CD8-positive, alpha-beta memory T cell (primary cell): ENCODE data around the gene PCK2. TPM values are rescaled to one million over a fixed set of nuclear protein-coding genes. Genes with fewer than 3 reads are reported as not detected.
A peak's percentile ranks its signal among the peaks of the same experiment; 100 is the strongest.

Experiments
- CTCF ChIA-PET: fragments of 350-600 bp; sonication (Branson Sonifier 250); formaldehyde crosslinking; loops from one replicate; lab custom pipeline; 2021; ENCODE audit warnings: antibody characterized with exemption; lab: Charles Lee
- POLR2A ChIA-PET: fragments of 350-600 bp; sonication (Branson Sonifier 250); formaldehyde crosslinking; loops from one replicate; lab custom pipeline; 2021; ENCODE audit warnings: antibody characterized with exemption; lab: Charles Lee
- DNase-seq, 5 donors: peaks; one replicate each; pipeline versions ENCODE4 v3.0.0 to v3.0.0-alpha.2; 2020 to 2022; ENCODE audit warnings: mixed read lengths in 1 of 5
- H3K27ac ChIP-seq: one replicate; pipeline ENCODE4 v1.7.0; 2013; ENCODE audit warnings: low read depth, mild to moderate bottlenecking, low read length, moderate library complexity
- H3K27me3 ChIP-seq: 2 replicates; pipeline ENCODE4 v1.7.0; 2013; ENCODE audit warnings: low read length, mild to moderate bottlenecking; ENCODE audit not compliant: insufficient read depth, poor library complexity, severe bottlenecking
- H3K36me3 ChIP-seq: 2 replicates; pipeline ENCODE4 v1.7.0; 2013; ENCODE audit warnings: mild to moderate bottlenecking, low read length, moderate library complexity; ENCODE audit not compliant: insufficient read depth
- H3K4me1 ChIP-seq: 2 replicates; pipeline ENCODE4 v1.7.0; 2013; ENCODE audit warnings: mild to moderate bottlenecking, low read length, moderate library complexity; ENCODE audit not compliant: insufficient read depth
- H3K4me3 ChIP-seq: 2 replicates; pipeline ENCODE4 v1.7.0; 2013; ENCODE audit warnings: mild to moderate bottlenecking, low read length
- H3K9me3 ChIP-seq: 2 replicates; pipeline ENCODE4 v1.7.0; 2013; ENCODE audit warnings: mild to moderate bottlenecking, low read length
- H3K27ac Mint-ChIP-seq, 8 donors: one replicate each; pipeline ENCODE4 v1.8.0; 2020 to 2021; ENCODE audit warnings: mixed read lengths in 8 of 8, mild to moderate bottlenecking in 6 of 8, inconsistent platforms in 3 of 8, moderate library complexity in 3 of 8
- H3K27me3 Mint-ChIP-seq, 2 donors: one replicate each; pipeline ENCODE4 v1.8.0; 2020 to 2021; ENCODE audit warnings: mixed read lengths in 2 of 2, mild to moderate bottlenecking in 1 of 2, moderate library complexity in 1 of 2
- H3K36me3 Mint-ChIP-seq, 3 donors: one replicate each; pipeline ENCODE4 v1.8.0; 2020 to 2021; ENCODE audit warnings: mixed read lengths in 3 of 3, inconsistent platforms in 1 of 3, mild to moderate bottlenecking in 1 of 3
- H3K4me1 Mint-ChIP-seq, 3 donors: one replicate each; pipeline ENCODE4 v1.8.0; 2020 to 2021; ENCODE audit warnings: mixed read lengths in 3 of 3, inconsistent platforms in 1 of 3, mild to moderate bottlenecking in 1 of 3
- H3K4me3 Mint-ChIP-seq, 7 donors: one replicate each; pipeline ENCODE4 v1.8.0; 2020 to 2021; ENCODE audit warnings: mixed read lengths in 7 of 7, mild to moderate bottlenecking in 6 of 7, moderate library complexity in 4 of 7, inconsistent platforms in 2 of 7
- H3K9me3 Mint-ChIP-seq, 5 donors: one replicate each; pipeline ENCODE4 v1.8.0; 2020 to 2022; ENCODE audit warnings: mixed read lengths in 5 of 5, mild to moderate bottlenecking in 3 of 5, moderate library complexity in 2 of 5, inconsistent platforms in 1 of 5
- polyA plus RNA-seq: library from polyadenylated mRNA; unstranded; fragments of 300-500 nt; fragmentation: Illumina TruSeq; gene quantifications from one replicate; pipeline ENCODE4 v1.2.3, GENCODE V29; 2021
- total RNA-seq, 2 experiments: library from RNA; stranded (reverse); gene quantifications; one replicate each; pipeline ENCODE4 v1.2.3, GENCODE V29; 2021

PCK2 gene
- total and polyA plus RNA-seq, 3 experiments from 2014 or later, result 16.9 to 88.3 (median 79.6) TPM

DNA sequence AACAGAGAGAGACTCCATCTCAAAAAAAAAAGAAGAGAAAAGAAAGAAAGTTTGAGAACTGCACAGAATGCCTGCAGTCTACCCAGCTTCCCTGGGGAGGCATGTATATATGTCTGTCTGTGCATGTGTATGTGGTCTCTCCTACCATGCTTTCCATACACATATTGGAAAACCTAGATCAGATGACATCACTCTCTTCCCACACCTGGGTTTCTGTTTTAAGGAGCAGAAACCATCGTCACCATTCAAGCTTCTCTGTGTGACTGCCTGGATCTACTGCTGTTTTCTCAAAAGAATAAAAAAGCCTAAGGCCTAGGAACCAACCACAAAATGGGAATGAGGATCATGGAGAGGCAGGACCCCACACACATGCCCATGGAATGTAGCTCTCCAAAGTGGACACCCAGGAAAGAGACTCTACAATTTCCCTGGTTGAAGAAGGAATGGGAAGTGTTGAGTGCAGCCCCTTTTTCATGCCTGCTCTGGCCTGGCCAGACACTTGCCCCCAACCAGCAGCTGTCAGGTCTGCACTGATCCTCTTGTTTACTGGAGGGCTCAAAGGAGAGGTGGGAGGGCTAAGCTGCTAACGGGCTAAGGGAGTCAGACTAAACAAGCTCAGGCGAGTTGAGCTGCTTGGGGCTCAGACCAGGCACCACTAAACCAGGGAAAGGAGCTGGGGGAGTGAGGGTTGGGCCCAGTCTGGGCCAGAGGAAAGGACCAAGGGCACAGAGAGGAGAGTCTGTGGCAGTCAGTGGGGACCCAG lies 7.7 kb upstream of the PCK2 start:
- H3K9me3 ChIP-seq, result no peaks in the 10 kb centered on the region
- no peaks in the 10 kb centered on the region for H3K27me3 ChIP-seq
- Mint-ChIP-seq H3K4me3 (peak overlapping the region in 1 of 7 donors; percentile 29), H3K27me3 (no peaks in the 10 kb centered on the region), H3K27ac (peak overlapping the region in 1 of 8 donors; percentile 43), H3K36me3 (peaks cover 0 to 1% (median 0%) of the 10 kb centered on the region in 3 donors), H3K4me1 (peaks cover 9 to 19% (median 17%) of the 10 kb centered on the region in 3 donors), H3K9me3 (no peaks in the 10 kb centered on the region)
- POLR2A ChIA-PET, result interaction anchor here (0.7 kb wide), 1 partner anchor 28 kb away, joined by 3 read pairs; the partner anchor contains the start of genes DCAF11 and NRL
- no peak for DNase-seq
- H3K4me1 ChIP-seq, result no peaks in the 10 kb centered on the region
- CTCF ChIA-PET, result interaction anchor here (1.5 to 8.6 kb wide), 2 partner anchors 22 to 29 kb away, joined by 8 to 67 read pairs; no protein-coding TSS in a partner anchor
- no peak overlapping the region for H3K27ac ChIP-seq
- no peak overlapping the region for H3K4me3 ChIP-seq
- H3K36me3 ChIP-seq, result no peaks in the 10 kb centered on the region

DNA sequence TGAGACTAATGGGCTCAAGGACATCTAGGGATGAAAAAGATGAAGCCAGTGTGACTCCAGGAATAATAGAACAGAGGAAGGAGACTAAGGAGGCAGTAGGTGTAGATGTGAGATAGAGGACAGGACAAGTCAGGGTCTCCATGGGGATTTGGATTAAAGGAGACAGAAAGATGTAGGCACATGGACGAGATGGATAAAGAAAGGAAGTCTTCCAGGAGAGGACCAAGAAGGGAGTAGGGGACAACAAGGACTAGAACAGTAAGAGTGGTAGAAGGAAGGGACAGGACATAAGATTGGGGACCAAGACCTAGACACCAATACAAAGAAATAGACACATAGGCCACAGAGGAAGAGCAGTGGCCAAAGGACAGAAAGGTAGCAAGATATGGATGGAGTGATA lies 7.1 kb upstream of the PCK2 start:
- Histone ChIP-seq H3K4me1 (no peaks in the 10 kb centered on the region), H3K36me3 (no peaks in the 10 kb centered on the region), H3K9me3 (no peaks in the 10 kb centered on the region), H3K4me3 (no peak overlapping the region), H3K27me3 (no peaks in the 10 kb centered on the region), H3K27ac (no peak overlapping the region)
- ChIA-PET POLR2A (interaction anchor here (0.7 kb wide), 1 partner anchor 28 kb away, joined by 3 read pairs; the partner anchor contains the start of genes DCAF11 and NRL), CTCF (interaction anchor here (1.5 to 8.6 kb wide), 2 partner anchors 22 to 29 kb away, joined by 8 to 67 read pairs; no protein-coding TSS in a partner anchor)
- H3K9me3 Mint-ChIP-seq, result no peaks in the 10 kb centered on the region
- no peaks in the 10 kb centered on the region for H3K27me3 Mint-ChIP-seq
- H3K36me3 Mint-ChIP-seq, result no peaks in the 10 kb centered on the region
- H3K4me3 Mint-ChIP-seq, result peak overlapping the region in 1 of 7 donors; percentile 50
- peak overlapping the region in 4 of 8 donors; percentile 2 to 43 (median 6) for H3K27ac Mint-ChIP-seq
- DNase-seq, result no peak
- H3K4me1 Mint-ChIP-seq, result peaks cover 7 to 16% (median 13%) of the 10 kb centered on the region in 3 donors

DNA sequence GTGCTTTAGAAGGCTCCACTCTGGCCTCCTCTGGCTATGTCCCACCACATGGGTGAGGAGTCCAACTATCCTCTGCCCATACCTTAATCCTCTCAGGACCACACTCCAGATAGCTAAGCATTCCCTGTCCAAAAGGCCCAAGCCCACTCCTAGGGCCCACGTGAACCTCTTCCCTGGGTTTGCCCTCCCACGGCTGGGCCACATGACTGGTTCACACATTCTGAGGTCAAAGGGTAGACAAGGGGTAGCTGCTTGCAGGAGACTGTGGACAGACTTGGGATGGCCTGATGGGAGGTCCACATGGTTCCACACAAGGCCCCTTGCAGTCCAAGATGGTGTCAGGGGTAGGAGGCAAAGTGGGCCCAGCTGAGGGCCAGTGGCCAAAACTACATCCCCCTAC lies 6.0 kb upstream of the PCK2 start:
- Histone ChIP-seq H3K36me3 (no peaks in the 10 kb centered on the region), H3K4me3 (no peak overlapping the region), H3K4me1 (no peaks in the 10 kb centered on the region), H3K27me3 (no peaks in the 10 kb centered on the region), H3K9me3 (no peaks in the 10 kb centered on the region), H3K27ac (no peak overlapping the region)
- no peak overlapping the region for H3K4me3 Mint-ChIP-seq
- H3K27ac Mint-ChIP-seq, result no peak overlapping the region
- no peaks in the 10 kb centered on the region for H3K27me3 Mint-ChIP-seq
- H3K36me3 Mint-ChIP-seq, result no peaks in the 10 kb centered on the region
- DNase-seq, result no peak
- POLR2A ChIA-PET, result no interaction called here
- H3K4me1 Mint-ChIP-seq, result peaks cover 4 to 15% (median 11%) of the 10 kb centered on the region in 3 donors
- H3K9me3 Mint-ChIP-seq, result no peaks in the 10 kb centered on the region
- CTCF ChIA-PET, result interaction anchor here (1.0 to 12.1 kb wide), 4 partner anchors 17 to 73 kb away, joined by 3 to 185 read pairs (median 59); partner anchors contain the start of gene IRF9

DNA sequence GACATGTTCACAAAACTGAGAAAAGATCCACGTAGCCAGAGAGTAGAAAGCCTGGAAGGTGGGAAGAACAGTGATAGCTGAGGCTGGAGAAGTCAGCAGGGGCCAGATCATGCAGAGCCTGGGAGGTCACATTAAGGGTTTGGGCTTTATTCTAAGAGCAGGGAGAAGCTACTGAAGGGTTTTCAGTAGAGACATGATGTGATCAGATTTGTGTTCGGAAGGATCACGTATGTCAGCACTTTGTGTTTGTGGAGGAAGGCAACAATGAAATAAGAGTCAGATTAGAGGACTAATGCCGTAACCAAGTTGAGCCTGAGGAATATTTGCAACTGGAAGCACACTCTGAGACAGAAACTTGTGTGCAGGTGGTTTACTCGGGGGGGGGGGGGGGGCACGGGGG lies 4.2 kb upstream of the PCK2 start:
- Mint-ChIP-seq H3K9me3 (no peaks in the 10 kb centered on the region), H3K4me3 (no peak overlapping the region), H3K36me3 (peaks cover 0 to 5% (median 0%) of the 10 kb centered on the region in 3 donors), H3K27me3 (no peaks in the 10 kb centered on the region), H3K27ac (peak overlapping the region in 1 of 8 donors; percentile 5), H3K4me1 (peaks cover 14 to 23% (median 22%) of the 10 kb centered on the region in 3 donors)
- POLR2A ChIA-PET, result interaction anchor here (0.6 to 0.9 kb wide), 3 partner anchors 8 to 21 kb away, joined by 3 to 5 read pairs (median 4); no protein-coding TSS in a partner anchor
- Histone ChIP-seq H3K36me3 (no peaks in the 10 kb centered on the region), H3K27ac (no peak overlapping the region), H3K4me1 (peaks cover 5% of the 10 kb centered on the region), H3K27me3 (no peaks in the 10 kb centered on the region), H3K4me3 (no peak overlapping the region), H3K9me3 (no peaks in the 10 kb centered on the region)
- CTCF ChIA-PET, result interaction anchor here (0.7 to 12.1 kb wide), 17 partner anchors 9 to 115 kb away, joined by 3 to 185 read pairs (median 5); partner anchors contain the start of genes CARMIL3, DCAF11, DHRS4L2 and IRF9
- no peak for DNase-seq

DNA sequence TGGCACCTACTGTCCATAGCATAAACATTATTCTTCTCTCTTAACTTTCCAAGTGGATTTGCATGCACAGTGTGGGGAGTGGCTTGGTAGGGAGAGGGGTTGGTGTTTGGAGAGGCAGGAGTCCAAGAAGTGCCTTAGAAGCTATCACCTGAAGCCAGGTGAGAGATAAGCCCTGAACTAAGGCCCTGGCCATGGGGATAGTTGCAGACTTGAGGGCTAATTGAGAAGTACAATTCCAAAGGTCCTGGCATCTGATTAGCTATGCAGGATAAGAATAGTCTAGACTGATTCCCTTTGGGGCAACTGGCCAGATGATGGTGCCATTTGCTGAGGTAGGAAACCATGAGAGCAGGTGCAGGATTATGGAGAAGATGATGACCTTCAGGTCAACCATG lies 2.0 kb upstream of the PCK2 start:
- Histone ChIP-seq H3K27me3 (no peaks in the 10 kb centered on the region), H3K36me3 (no peaks in the 10 kb centered on the region), H3K27ac (no peak overlapping the region), H3K4me3 (no peak overlapping the region), H3K4me1 (peaks cover 16% of the 10 kb centered on the region), H3K9me3 (no peaks in the 10 kb centered on the region)
- no peak for DNase-seq
- POLR2A ChIA-PET, result interaction anchor here (1.5 to 4.9 kb wide), 2 partner anchors 11 to 23 kb away, joined by 5 to 29 read pairs; partner anchors contain the start of genes DCAF11 and NRL
- Mint-ChIP-seq H3K36me3 (peaks cover 0 to 12% (median 1%) of the 10 kb centered on the region in 3 donors), H3K4me1 (peaks cover 28 to 37% (median 37%) of the 10 kb centered on the region in 3 donors), H3K27me3 (no peaks in the 10 kb centered on the region), H3K9me3 (no peaks in the 10 kb centered on the region), H3K27ac (peak overlapping the region in 4 of 8 donors; percentile 38 to 76 (median 52)), H3K4me3 (peak overlapping the region in 6 of 7 donors; percentile 5 to 99 (median 80))
- CTCF ChIA-PET, result interaction anchor here (0.9 to 12.1 kb wide), 7 partner anchors 11 to 78 kb away, joined by 3 to 185 read pairs (median 6); partner anchors contain the start of genes DCAF11, EMC9, NRL and PSME1

DNA sequence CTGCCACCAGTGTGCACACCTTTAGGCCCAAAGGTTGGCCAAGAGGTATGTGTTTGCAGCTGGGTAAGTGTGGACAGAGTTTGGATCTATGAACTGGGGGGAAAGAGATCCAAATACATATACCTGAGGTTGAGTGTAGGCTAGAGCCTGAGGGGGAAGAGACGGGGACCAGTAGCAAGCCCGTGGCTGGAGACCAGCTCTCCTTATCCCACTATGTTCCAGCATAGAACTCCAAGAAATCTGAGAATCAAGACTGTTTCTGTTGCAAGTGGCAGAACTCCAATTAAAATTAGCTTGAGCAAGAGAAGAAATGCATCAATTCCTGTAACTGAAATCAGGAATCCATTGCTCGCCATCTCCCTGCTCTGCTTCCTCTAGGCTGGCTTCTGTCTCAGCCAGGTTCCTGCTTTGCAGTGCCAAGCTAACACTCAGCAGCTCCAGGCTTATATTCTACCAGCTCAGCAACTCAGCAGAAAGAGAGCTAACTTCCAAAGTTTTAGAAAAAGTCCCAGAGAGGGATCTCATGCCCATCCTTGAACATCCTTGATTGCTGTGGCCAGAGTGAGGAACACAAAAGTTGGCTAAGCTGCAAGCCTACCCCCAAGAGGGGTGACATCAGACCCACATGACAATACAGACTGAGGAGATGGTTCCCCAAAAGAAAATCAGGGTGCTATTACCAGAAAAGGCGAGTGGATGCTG lies 1.5 kb upstream of the PCK2 start:
- CTCF ChIA-PET, result interaction anchor here (0.8 to 12.1 kb wide), 10 partner anchors 11 to 150 kb away, joined by 3 to 185 read pairs (median 4); partner anchors contain the start of genes CARMIL3, DCAF11, EMC9 and NRL

DNA sequence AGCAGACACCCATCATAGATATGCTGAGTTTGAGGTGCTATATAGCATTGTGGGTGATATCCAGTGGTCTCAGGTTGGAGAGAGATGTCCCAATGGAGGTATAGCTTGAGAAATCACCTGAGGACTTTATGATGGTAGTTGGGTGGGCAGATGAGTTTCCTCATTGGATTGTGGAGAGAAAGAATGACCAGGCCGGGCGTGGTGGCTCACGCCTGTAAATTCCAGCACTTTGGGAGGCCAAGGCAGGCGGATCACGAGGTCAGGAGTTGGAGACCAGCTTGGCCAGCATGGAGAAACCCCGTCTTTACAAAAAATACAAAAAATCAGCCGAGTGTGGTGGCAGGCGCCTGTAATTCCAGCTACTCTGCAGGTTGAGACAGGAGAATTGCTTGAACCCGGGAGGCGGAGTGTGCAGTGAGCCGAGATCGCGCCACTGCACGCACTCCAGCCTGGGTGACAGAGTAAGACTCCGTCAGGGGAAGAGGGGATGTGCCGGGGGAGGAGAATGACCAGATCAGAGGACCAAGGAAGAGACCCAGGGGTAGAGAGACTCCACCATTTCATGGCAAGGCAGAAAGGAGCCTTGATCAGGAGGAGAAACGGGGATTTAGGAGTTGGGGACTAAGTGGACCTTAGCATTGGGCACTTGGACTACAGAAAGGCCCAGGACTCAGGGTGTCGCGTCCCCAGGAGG lies 757 bp upstream of the PCK2 start:
- peaks cover 16% of the 10 kb centered on the region for H3K4me1 ChIP-seq
- no peaks in the 10 kb centered on the region for H3K36me3 ChIP-seq
- Mint-ChIP-seq H3K4me3 (peak overlapping the region; percentile 93 to 99 (median 97)), H3K27ac (peak overlapping the region; percentile 65 to 98 (median 90)), H3K9me3 (no peaks in the 10 kb centered on the region), H3K27me3 (no peaks in the 10 kb centered on the region), H3K36me3 (peaks cover 0 to 16% (median 1%) of the 10 kb centered on the region in 3 donors), H3K4me1 (peaks cover 28 to 37% (median 37%) of the 10 kb centered on the region in 3 donors)
- POLR2A ChIA-PET, result interaction anchor here (1.0 to 4.9 kb wide), 3 partner anchors 12 to 22 kb away, joined by 7 to 29 read pairs (median 26); partner anchors contain the start of genes DCAF11 and NRL
- no peak for DNase-seq
- CTCF ChIA-PET, result interaction anchor here (0.8 to 12.1 kb wide), 7 partner anchors 12 to 149 kb away, joined by 3 to 185 read pairs (median 5); partner anchors contain the start of genes CARMIL3 and TINF2
- H3K27me3 ChIP-seq, result no peaks in the 10 kb centered on the region
- no peaks in the 10 kb centered on the region for H3K9me3 ChIP-seq
- H3K27ac ChIP-seq, result peak overlapping the region; percentile 83
- peak overlapping the region; percentile 93 for H3K4me3 ChIP-seq

More for the DNA sequence above, 1.5 kb upstream of the PCK2 start:
- H3K4me1 Mint-ChIP-seq, result peaks cover 28 to 37% (median 37%) of the 10 kb centered on the region in 3 donors
- H3K4me1 ChIP-seq, result peaks cover 16% of the 10 kb centered on the region
- H3K9me3 Mint-ChIP-seq, result no peaks in the 10 kb centered on the region
- no peaks in the 10 kb centered on the region for H3K27me3 Mint-ChIP-seq
- H3K36me3 ChIP-seq, result no peaks in the 10 kb centered on the region
- H3K4me3 ChIP-seq, result no peak overlapping the region
- no peak overlapping the region for H3K27ac ChIP-seq
- peak overlapping the region; percentile 32 to 98 (median 90) for H3K27ac Mint-ChIP-seq
- H3K27me3 ChIP-seq, result no peaks in the 10 kb centered on the region
- peak overlapping the region; percentile 93 to 99 (median 97) for H3K4me3 Mint-ChIP-seq
- H3K9me3 ChIP-seq, result no peaks in the 10 kb centered on the region
- POLR2A ChIA-PET, result interaction anchor here (1.5 to 4.9 kb wide), 2 partner anchors 12 to 22 kb away, joined by 5 to 29 read pairs; partner anchors contain the start of genes DCAF11 and NRL
- DNase-seq, result no peak
- H3K36me3 Mint-ChIP-seq, result peaks cover 0 to 12% (median 1%) of the 10 kb centered on the region in 3 donors
